Lower lobe of right lung (tissue), 2 donors: ENCODE data around the gene ARHGEF11. TPM values are rescaled to one million over a fixed set of nuclear protein-coding genes. Genes with fewer than 3 reads are reported as not detected.

Source experiments
- ATAC-seq, 2 donors: fragments of 200-7000 bp; cut with Tn5 transposase; one replicate each; pipeline ENCODE4 v1.9.1; 2020 to 2022; ENCODE audit warnings: mild to moderate bottlenecking in 2 of 2, moderate library complexity in 2 of 2
- DNase-seq: peaks from one replicate; pipeline ENCODE4 v3.0.0-alpha.2; 2020
- H3K27ac ChIP-seq: fragments of 200-600 bp; one replicate; pipeline ENCODE4 v1.8.0; 2022
- H3K27me3 ChIP-seq: fragments of 200-600 bp; one replicate; pipeline ENCODE4 v1.8.0; 2022; ENCODE audit warnings: low read depth
- H3K36me3 ChIP-seq: fragments of 200-600 bp; one replicate; pipeline ENCODE4 v1.8.0; 2022; ENCODE audit warnings: mild to moderate bottlenecking
- H3K4me1 ChIP-seq: fragments of 200-600 bp; one replicate; pipeline ENCODE4 v1.8.0; 2022
- H3K4me3 ChIP-seq: fragments of 200-600 bp; one replicate; pipeline ENCODE4 v1.8.0; 2022; ENCODE audit warnings: mild to moderate bottlenecking
- H3K9me3 ChIP-seq: fragments of 200-600 bp; one replicate; pipeline ENCODE4 v1.8.0; 2022
- intact Hi-C: fragments of 100-400 bp; cut with DNase I; formaldehyde crosslinking; loops from one replicate; pipeline ENCODE4 v1.11.0; 2022
- total RNA-seq: library from RNA; stranded (reverse); fragmentation: NEBNext Ultra II Directional; extraction: Animal tissue kit (Norgen Biotek cat#: 25700); gene quantifications from one replicate; pipeline ENCODE4 v1.2.1, GENCODE V29; 2021
- TF ChIP-seq, protein P1 (sequence below): fragments of 200-600 bp; IDR thresholded peaks from one replicate; pipeline ENCODE4 v1.8.0; 2022; ENCODE audit warnings: antibody characterized with exemption, mild to moderate bottlenecking
- donor health status: DM: no; HTN: yes; CAD: no; lungs with severe emphysema.

Gene ARHGEF11
- total RNA-seq, 1 donor from 2014 or later: 54.5 TPM

DNA sequence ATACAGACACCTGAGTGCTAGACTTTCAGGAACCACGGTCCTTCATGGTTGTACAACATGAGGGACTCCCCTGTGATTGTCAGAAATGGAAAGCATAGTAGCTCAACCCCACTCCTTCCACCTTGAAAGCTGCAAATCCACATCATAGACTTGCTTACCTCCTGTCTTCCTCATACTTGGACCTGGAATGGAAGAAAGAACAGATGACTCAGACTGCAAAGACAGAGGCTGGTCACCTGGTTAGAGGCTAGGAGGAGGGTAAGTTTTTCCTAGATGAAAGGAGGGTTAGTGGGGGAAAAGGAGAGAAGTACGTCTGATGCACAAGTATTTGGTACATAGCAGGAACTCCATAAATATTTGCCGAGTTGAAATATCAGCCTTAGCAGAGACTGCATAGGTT, 87.9 kb downstream of the ARHGEF11 start:
- DNase-seq (no peak), ATAC-seq (no peak)
- no peak overlapping the region for H3K4me3 ChIP-seq
- no peaks in the 10 kb centered on the region for H3K27me3 ChIP-seq
- intact Hi-C loops: no loop called here
- no peaks in the 10 kb centered on the region for H3K4me1 ChIP-seq
- TF ChIP-seq, protein P1, sequence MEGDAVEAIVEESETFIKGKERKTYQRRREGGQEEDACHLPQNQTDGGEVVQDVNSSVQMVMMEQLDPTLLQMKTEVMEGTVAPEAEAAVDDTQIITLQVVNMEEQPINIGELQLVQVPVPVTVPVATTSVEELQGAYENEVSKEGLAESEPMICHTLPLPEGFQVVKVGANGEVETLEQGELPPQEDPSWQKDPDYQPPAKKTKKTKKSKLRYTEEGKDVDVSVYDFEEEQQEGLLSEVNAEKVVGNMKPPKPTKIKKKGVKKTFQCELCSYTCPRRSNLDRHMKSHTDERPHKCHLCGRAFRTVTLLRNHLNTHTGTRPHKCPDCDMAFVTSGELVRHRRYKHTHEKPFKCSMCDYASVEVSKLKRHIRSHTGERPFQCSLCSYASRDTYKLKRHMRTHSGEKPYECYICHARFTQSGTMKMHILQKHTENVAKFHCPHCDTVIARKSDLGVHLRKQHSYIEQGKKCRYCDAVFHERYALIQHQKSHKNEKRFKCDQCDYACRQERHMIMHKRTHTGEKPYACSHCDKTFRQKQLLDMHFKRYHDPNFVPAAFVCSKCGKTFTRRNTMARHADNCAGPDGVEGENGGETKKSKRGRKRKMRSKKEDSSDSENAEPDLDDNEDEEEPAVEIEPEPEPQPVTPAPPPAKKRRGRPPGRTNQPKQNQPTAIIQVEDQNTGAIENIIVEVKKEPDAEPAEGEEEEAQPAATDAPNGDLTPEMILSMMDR: no peak
- peaks cover 95% of the 10 kb centered on the region for H3K36me3 ChIP-seq
- no peaks in the 10 kb centered on the region for H3K9me3 ChIP-seq
- H3K27ac ChIP-seq: no peak overlapping the region

DNA sequence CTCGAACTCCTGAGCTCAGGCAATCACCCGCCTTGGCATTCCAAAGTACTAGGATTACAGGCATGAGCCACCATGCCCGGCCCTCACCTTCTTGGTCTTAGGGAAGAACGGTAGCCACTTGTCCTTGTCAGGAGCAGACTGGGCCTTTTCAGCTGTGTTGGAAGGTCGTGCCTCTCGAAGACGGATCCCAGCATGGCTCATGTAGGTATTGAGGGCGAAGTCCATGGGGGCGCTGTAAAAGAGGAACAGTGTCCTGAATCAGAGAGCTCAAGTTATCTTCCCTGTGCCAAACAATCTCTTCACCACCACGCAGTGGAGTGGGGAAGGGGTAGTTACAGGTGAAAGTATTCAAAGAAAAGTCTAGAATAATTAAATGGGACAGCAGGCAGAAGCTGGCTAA, 89.2 kb downstream of the ARHGEF11 start:
- no peak overlapping the region for H3K27ac ChIP-seq
- DNase-seq: no peak
- H3K4me3 ChIP-seq: no peak overlapping the region
- H3K4me1 ChIP-seq: no peaks in the 10 kb centered on the region
- peaks cover 93% of the 10 kb centered on the region for H3K36me3 ChIP-seq
- ATAC-seq: no peak
- no peaks in the 10 kb centered on the region for H3K27me3 ChIP-seq
- intact Hi-C loops: no loop called here
- H3K9me3 ChIP-seq: no peaks in the 10 kb centered on the region
- TF ChIP-seq, protein P1: no peak

DNA sequence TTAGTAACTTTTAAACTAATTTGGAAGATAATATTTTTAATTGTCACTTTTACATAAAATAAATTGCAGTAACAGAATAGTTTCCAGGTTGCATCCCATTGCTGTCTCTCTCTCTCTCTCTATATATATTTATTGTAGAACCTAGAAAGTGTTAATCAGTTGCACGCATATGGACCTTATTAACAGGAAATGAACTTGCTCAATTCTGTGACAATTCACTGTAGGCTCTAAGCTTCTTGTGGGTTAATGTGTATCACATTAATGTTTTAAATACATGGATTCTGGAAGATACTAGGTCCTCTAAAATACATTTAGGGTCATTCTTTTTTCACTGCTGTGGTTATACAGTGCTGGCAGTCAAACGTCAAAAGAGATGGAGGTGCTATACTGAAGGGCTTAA, 92.0 kb downstream of the ARHGEF11 start:
- Histone ChIP-seq H3K4me1 (no peaks in the 10 kb centered on the region), H3K9me3 (no peaks in the 10 kb centered on the region), H3K27ac (no peak overlapping the region), H3K4me3 (no peak overlapping the region), H3K36me3 (peaks cover 96% of the 10 kb centered on the region), H3K27me3 (no peaks in the 10 kb centered on the region)
- ATAC-seq (no peak), DNase-seq (no peak)
- TF ChIP-seq, protein P1: no peak
- intact Hi-C loops: no loop called here

DNA sequence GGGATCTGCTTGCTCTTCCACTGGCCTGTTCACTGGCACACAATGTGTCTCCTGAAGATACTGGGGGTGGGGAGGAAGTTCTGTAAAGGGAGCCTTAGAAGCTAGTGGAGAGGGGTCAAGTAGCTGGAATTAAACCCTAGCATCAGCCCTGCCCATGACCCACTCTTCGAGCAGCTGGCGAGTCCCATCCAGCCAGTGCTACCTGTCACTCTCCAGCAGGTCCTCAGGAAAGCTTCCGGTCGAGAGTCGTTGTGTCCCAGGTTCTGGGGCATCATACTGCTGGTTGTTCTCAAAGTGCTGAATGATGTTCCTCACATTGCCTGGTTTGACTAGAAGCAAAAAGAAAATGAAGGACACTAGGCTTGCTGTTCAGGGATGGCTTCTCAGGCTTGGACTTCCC, 94.2 kb downstream of the ARHGEF11 start:
- no peak for ATAC-seq
- Histone ChIP-seq H3K4me1 (no peaks in the 10 kb centered on the region), H3K36me3 (peaks cover 96% of the 10 kb centered on the region), H3K9me3 (no peaks in the 10 kb centered on the region), H3K27ac (no peak overlapping the region), H3K4me3 (no peak overlapping the region), H3K27me3 (no peaks in the 10 kb centered on the region)
- intact Hi-C loops: no loop called here
- no peak for DNase-seq
- TF ChIP-seq, protein P1: no peak

DNA sequence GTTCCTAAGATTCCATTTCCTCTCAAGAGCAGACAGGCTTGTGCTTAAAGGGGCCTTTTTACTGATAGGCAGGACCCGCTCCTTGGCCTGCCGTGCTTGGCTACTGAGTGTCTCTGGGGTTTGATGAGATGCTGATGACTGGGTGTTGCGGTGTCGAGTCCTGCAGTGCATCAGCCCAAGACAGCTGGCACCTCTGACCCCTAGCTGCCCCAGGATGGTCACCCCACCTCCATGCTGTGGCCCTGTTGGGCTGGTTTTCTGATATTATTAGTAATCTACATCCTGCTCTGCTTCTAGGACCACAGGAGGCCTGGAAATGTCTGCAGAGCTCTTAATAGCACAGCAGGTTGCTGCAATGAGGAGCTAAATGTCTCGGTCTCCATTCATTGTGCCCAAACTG, 96.4 kb downstream of the ARHGEF11 start:
- TF ChIP-seq, protein P1: no peak
- Histone ChIP-seq H3K4me1 (no peaks in the 10 kb centered on the region), H3K36me3 (peaks cover 96% of the 10 kb centered on the region), H3K27me3 (no peaks in the 10 kb centered on the region), H3K4me3 (no peak overlapping the region), H3K27ac (no peak overlapping the region), H3K9me3 (no peaks in the 10 kb centered on the region)
- intact Hi-C loops: no loop called here
- DNase-seq (no peak), ATAC-seq (no peak)

DNA sequence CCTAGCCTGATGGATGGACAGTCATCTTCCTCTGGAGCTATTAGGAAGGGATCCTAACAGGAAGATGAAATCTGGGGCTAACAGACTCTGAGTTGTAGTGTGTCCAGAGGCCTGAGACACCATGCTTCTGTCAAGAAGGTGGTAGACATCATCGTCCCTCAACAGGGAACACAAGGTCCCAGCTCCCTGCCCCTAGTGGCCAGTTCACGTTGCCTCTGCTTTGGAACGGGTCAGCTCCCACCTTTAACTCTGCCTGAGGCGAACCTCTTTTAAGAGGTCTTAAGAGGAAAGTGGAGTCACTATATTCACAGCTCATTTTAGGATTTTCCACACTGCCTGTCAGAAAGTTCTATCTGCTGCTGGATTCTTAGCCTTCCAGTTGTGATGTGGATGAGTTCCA, 96.8 kb downstream of the ARHGEF11 start:
- H3K27ac ChIP-seq: no peak overlapping the region
- DNase-seq (no peak), ATAC-seq (no peak)
- peaks cover 96% of the 10 kb centered on the region for H3K36me3 ChIP-seq
- intact Hi-C loops: no loop called here
- TF ChIP-seq, protein P1: no peak
- H3K27me3 ChIP-seq: no peaks in the 10 kb centered on the region
- H3K4me3 ChIP-seq: no peak overlapping the region
- no peaks in the 10 kb centered on the region for H3K9me3 ChIP-seq
- no peaks in the 10 kb centered on the region for H3K4me1 ChIP-seq
